A673 (cell line): ENCODE data around the gene ATP6V1G3.

ENCODE experiments used
- CTCF ChIP-seq: fragments of 300-800, 200-600 bp; sonication (generic); conservative IDR thresholded peaks from 2 replicates; pipeline ENCODE4 v1.5.1; 2017; ENCODE audit warnings: low read depth, mild to moderate bottlenecking, antibody characterized with exemption, low read length, moderate library complexity, mixed read lengths
- EZH2 ChIP-seq: fragments of 200-600 bp; sonication (generic); IDR thresholded peaks from 2 replicates; pipeline ENCODE4 v1.6.1; 2017; ENCODE audit warnings: borderline replicate concordance, low read depth, mild to moderate bottlenecking, mixed read lengths, antibody characterized with exemption, low read length; ENCODE audit not compliant: poor library complexity, severe bottlenecking

GRCh38 chr1:198541737-198542136 lies 1.3 kb upstream of the ATP6V1G3 start:
- TF ChIP-seq EZH2, result no peak
- no peak for TF ChIP-seq CTCF
